Measurements from ENCODE around the gene L3MBTL1. TPM values are rescaled to one million over a fixed set of nuclear protein-coding genes. Genes with fewer than 3 reads are reported as not detected.

Gene L3MBTL1
- total RNA-seq, 1 experiment from 2014 or later: 9.9 TPM

- no peak for DNase-seq (ENCODE audit: extremely low read depth, low read depth)
Measured at GRCh38 chr20:43534016-43534415, 26.5 kb downstream of the L3MBTL1 start.

GRCh38 chr20:43534791-43535350, 27.4 kb downstream of the L3MBTL1 start:
- DNase-seq (ENCODE audit: extremely low read depth, low read depth): no peak

GRCh38 chr20:43535370-43536004, 28.0 kb downstream of the L3MBTL1 start:
- no peak for DNase-seq (ENCODE audit: extremely low read depth, low read depth)

GRCh38 chr20:43536041-43536816, 28.7 kb downstream of the L3MBTL1 start:
- DNase-seq (ENCODE audit: extremely low read depth, low read depth): no peak

- no peak for DNase-seq (ENCODE audit: extremely low read depth, low read depth)
Measured at GRCh38 chr20:43536817-43537440, 29.4 kb downstream of the L3MBTL1 start.

GRCh38 chr20:43537921-43538877, 30.7 kb downstream of the L3MBTL1 start:
- peak; percentile 50 for DNase-seq (ENCODE audit: extremely low read depth, low read depth)

GRCh38 chr20:43538878-43539700, 31.6 kb downstream of the L3MBTL1 start:
- no peak for DNase-seq (ENCODE audit: extremely low read depth, low read depth)

GRCh38 chr20:43539975-43540672, 32.6 kb downstream of the L3MBTL1 start:
- DNase-seq (ENCODE audit: extremely low read depth, low read depth): no peak

GRCh38 chr20:43540673-43541060, 33.2 kb downstream of the L3MBTL1 start:
- DNase-seq (ENCODE audit: extremely low read depth, low read depth): no peak

GRCh38 chr20:43541214-43541613, 33.7 kb downstream of the L3MBTL1 start:
- no peak for DNase-seq (ENCODE audit: extremely low read depth, low read depth)

GRCh38 chr20:43542161-43542560, 34.7 kb downstream of the L3MBTL1 start:
- no peak for DNase-seq (ENCODE audit: extremely low read depth, low read depth)

GRCh38 chr20:43542674-43543073, 35.2 kb downstream of the L3MBTL1 start:
- DNase-seq (ENCODE audit: extremely low read depth, low read depth): no peak

- no peak for DNase-seq (ENCODE audit: extremely low read depth, low read depth)
Measured at GRCh38 chr20:43543138-43543537, 35.6 kb downstream of the L3MBTL1 start.

GRCh38 chr20:43544501-43544900, 37.0 kb downstream of the L3MBTL1 start:
- no peak for DNase-seq (ENCODE audit: extremely low read depth, low read depth)

- no peak for DNase-seq (ENCODE audit: extremely low read depth, low read depth)
Measured at GRCh38 chr20:43545837-43546578, 38.5 kb downstream of the L3MBTL1 start.

- no peak for DNase-seq (ENCODE audit: extremely low read depth, low read depth)
Measured at GRCh38 chr20:43548273-43548880, 40.9 kb downstream of the L3MBTL1 start.

GRCh38 chr20:43549416-43550065, 42.0 kb downstream of the L3MBTL1 start:
- no peak for DNase-seq (ENCODE audit: extremely low read depth, low read depth)
